Cardiac muscle cell (in vitro differentiated cells and primary cell): Measurements from ENCODE around the gene CRAT. TPM values are rescaled to one million over a fixed set of nuclear protein-coding genes. Genes with fewer than 3 reads are reported as not detected.

Experiments
- DNase-seq, 2 donors: peaks; one replicate each; pipeline versions ENCODE4 v3.0.0 to v3.0.0-alpha.2; 2010 to 2017; ENCODE audit warnings: low read depth in 1 of 2, low spot score in 1 of 2
- H3K27ac ChIP-seq: fragments of 200-600 bp; sonication (generic); 2 replicates; pipeline ENCODE4 v1.5.1; 2016
- H3K27me3 ChIP-seq: fragments of 200-600 bp; sonication (generic); 2 replicates; pipeline ENCODE4 v1.6.0; 2016; ENCODE audit warnings: control low read depth
- H3K36me3 ChIP-seq: fragments of 200-600 bp; sonication (generic); 2 replicates; pipeline ENCODE4 v1.5.1; 2016; ENCODE audit warnings: control low read depth
- H3K4me1 ChIP-seq: fragments of 200-600 bp; sonication (generic); 2 replicates; pipeline ENCODE4 v1.8.1; 2017; ENCODE audit warnings: low read depth, mild to moderate bottlenecking, mixed run types
- H3K4me3 ChIP-seq: fragments of 200-600 bp; sonication (generic); 2 replicates; pipeline ENCODE4 v1.5.1; 2016; ENCODE audit warnings: mild to moderate bottlenecking
- H3K9me3 ChIP-seq: fragments of 200-600 bp; sonication (generic); 2 replicates; pipeline ENCODE4 v1.5.1; 2017; ENCODE audit warnings: low read depth, mild to moderate bottlenecking, control low read depth
- CTCF ChIP-seq: IDR thresholded peaks from 2 replicates; pipeline ENCODE4 v1.5.1; 2012; ENCODE audit warnings: low read depth, mild to moderate bottlenecking, low read length
- polyA plus RNA-seq: library from polyadenylated mRNA; unstranded; fragments of >200 nt; fragmentation: Nextera tagmentation; extraction: Ambion mirVana; gene quantifications from 2 replicates; pipeline ENCODE4 v1.2.1, GENCODE V29; 2016
- total RNA-seq: library from RNA; depleted of rRNA; stranded (reverse); fragments of >200 nt; gene quantifications from 2 replicates; pipeline ENCODE4 v1.2.3, GENCODE V29; 2016

Gene CRAT
- total and polyA plus RNA-seq, 2 experiments from 2014 or later, result 80.6 to 81.6 TPM

GRCh38 chr9:129109952-129110739 lies 447 bp downstream of the CRAT start:
- Histone ChIP-seq H3K27ac (peak overlapping the region; percentile 5), H3K4me1 (no peaks in the 10 kb centered on the region), H3K9me3 (no peaks in the 10 kb centered on the region), H3K4me3 (peak overlapping the region; percentile 88), H3K27me3 (no peaks in the 10 kb centered on the region), H3K36me3 (no peaks in the 10 kb centered on the region)
- peak; percentile 19 to 20 for DNase-seq
- no peak for TF ChIP-seq CTCF

GRCh38 chr9:129109537-129109903 lies 1.1 kb downstream of the CRAT start:
- H3K4me3 ChIP-seq, result peak overlapping the region; percentile 88
- H3K27me3 ChIP-seq, result no peaks in the 10 kb centered on the region
- H3K27ac ChIP-seq, result no peak overlapping the region
- no peaks in the 10 kb centered on the region for H3K36me3 ChIP-seq
- H3K4me1 ChIP-seq, result no peaks in the 10 kb centered on the region
- DNase-seq, result peak in 1 of 2 donors; percentile 12
- no peak for TF ChIP-seq CTCF
- no peaks in the 10 kb centered on the region for H3K9me3 ChIP-seq

GRCh38 chr9:129108805-129109536 lies 1.6 kb downstream of the CRAT start:
- Histone ChIP-seq H3K36me3 (no peaks in the 10 kb centered on the region), H3K27me3 (no peaks in the 10 kb centered on the region), H3K4me3 (no peak overlapping the region), H3K9me3 (no peaks in the 10 kb centered on the region), H3K27ac (no peak overlapping the region), H3K4me1 (no peaks in the 10 kb centered on the region)
- no peak for TF ChIP-seq CTCF
- DNase-seq, result no peak

GRCh38 chr9:129108083-129108804 lies 2.3 kb downstream of the CRAT start:
- no peak for DNase-seq
- no peak overlapping the region for H3K4me3 ChIP-seq
- H3K27ac ChIP-seq, result no peak overlapping the region
- no peak for TF ChIP-seq CTCF
- H3K27me3 ChIP-seq, result no peaks in the 10 kb centered on the region
- no peaks in the 10 kb centered on the region for H3K36me3 ChIP-seq
- no peaks in the 10 kb centered on the region for H3K4me1 ChIP-seq
- H3K9me3 ChIP-seq, result no peaks in the 10 kb centered on the region

DNA sequence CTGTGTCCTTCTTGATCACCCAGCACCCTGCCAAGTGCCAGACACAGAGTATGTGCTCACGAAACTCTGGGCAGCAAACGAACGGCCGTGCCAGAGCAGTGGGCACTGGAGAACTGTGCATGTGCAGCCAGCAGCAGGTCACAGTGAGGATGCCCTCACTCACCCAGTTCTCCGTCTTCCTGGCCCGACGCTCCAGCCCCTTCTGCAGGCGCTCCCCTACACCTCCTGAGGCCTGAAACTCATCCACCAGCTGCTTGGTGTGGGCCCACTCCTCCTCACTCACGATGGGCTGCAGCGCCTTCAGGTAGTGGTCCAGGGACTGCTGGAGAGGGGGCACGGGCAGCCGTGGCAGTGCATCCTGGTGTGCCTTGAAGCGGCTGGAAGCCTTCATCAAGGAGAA lies 2.9 kb downstream of the CRAT start:
- Histone ChIP-seq H3K27ac (no peak overlapping the region), H3K4me1 (no peaks in the 10 kb centered on the region), H3K27me3 (no peaks in the 10 kb centered on the region), H3K9me3 (no peaks in the 10 kb centered on the region), H3K4me3 (no peak overlapping the region), H3K36me3 (no peaks in the 10 kb centered on the region)
- TF ChIP-seq CTCF, result no peak
- DNase-seq, result no peak
